ENCODE results near the gene MSI1.

DNA sequence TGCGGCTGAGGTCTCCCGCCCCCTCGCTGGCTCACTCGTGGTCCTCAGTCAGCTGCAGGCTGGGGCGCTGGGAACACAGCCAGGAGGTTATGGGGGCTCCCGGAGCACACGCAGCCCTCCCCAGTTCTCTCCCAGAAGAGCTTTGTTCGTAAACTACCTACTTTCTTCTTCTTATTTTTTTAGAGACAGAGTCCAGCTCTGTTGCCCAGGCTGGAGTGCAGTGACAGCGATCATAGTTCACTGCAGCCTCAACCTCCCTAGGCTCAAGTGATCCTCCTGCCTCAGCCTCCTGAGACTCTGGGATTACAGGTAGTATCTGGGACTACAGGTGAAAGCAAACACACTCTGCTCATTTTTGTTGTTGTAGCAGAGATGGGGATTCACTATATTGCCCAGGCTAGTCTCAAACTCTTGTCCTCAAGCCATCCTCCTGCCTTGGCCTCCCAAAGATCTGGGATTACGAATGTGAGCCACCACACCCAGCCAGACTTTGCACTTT is 25.9 kb downstream of the MSI1 start:
- no peak for TF ChIP-seq CTCF (IDR thresholded peaks at IDR 0.05)
- no peak for TF ChIP-seq POLR2A (IDR thresholded peaks at IDR 0.05)
- no peak for TF ChIP-seq EP300 (IDR thresholded peaks at IDR 0.05)
